Type B pancreatic cell (in vitro differentiated cells): ENCODE measurements around the gene CGB5. TPM values are rescaled to one million over a fixed set of nuclear protein-coding genes. Genes with fewer than 3 reads are reported as not detected.

Experiments
- DNase-seq: peaks from one replicate; pipeline ENCODE4 v3.0.0; 2021; ENCODE audit warnings: mixed read lengths; ENCODE audit not compliant: unreplicated experiment; ENCODE audit errors: extremely low spot score
- H3K27ac Mint-ChIP-seq: 2 replicates; pipeline ENCODE4 v1.8.0; 2021; ENCODE audit warnings: mild to moderate bottlenecking, mixed read lengths
- H3K27me3 Mint-ChIP-seq: 2 replicates; pipeline ENCODE4 v1.8.0; 2021; ENCODE audit warnings: mixed read lengths
- H3K36me3 Mint-ChIP-seq: 2 replicates; pipeline ENCODE4 v1.8.0; 2021; ENCODE audit warnings: mixed read lengths
- H3K4me1 Mint-ChIP-seq: one replicate; pipeline ENCODE4 v1.8.0; 2021; ENCODE audit warnings: mixed read lengths; ENCODE audit not compliant: unreplicated experiment
- H3K4me3 Mint-ChIP-seq: 2 replicates; pipeline ENCODE4 v1.8.0; 2021; ENCODE audit warnings: mild to moderate bottlenecking, mixed read lengths
- H3K9me3 Mint-ChIP-seq: 2 replicates; pipeline ENCODE4 v1.8.0; 2021; ENCODE audit warnings: mixed read lengths
- total RNA-seq: library from RNA; stranded (reverse); gene quantifications from 2 replicates; pipeline ENCODE4 v1.2.1, GENCODE V29; 2021; ENCODE audit warnings: low replicate concordance
- TF ChIP-seq, protein P1 (sequence below): fragments of 200-600 bp; sonication (generic); conservative IDR thresholded peaks from 2 replicates; pipeline ENCODE4 v1.5.0; 2021; ENCODE audit warnings: antibody characterized with exemption, mild to moderate bottlenecking

Gene CGB5
- total RNA-seq, 1 donor from 2014 or later: not detected

DNA sequence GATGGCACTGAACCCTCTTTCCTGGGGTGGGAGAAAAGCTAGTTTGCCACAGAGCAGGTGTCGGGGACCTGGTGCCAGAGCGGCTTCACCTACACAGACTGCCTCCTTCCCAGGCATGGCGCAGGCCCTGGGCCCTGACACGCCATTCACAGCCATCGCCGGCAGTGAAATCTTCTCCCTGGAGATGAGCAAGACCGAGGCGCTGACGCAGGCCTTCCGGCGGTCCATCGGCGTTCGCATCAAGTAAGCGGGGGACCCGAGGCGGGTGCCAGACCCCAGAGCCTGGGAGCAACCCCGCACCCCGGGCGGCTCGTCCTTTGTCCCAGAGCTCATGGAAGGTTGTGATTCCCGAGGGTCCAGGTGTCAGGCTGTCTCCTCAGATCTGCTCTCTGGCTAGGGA, 36.7 kb upstream of the CGB5 start:
- Mint-ChIP-seq H3K27me3 (no peaks in the 10 kb centered on the region), H3K4me1 (no peaks in the 10 kb centered on the region), H3K27ac (no peak overlapping the region), H3K4me3 (no peak overlapping the region), H3K9me3 (no peaks in the 10 kb centered on the region), H3K36me3 (peaks cover 3% of the 10 kb centered on the region)
- TF ChIP-seq, protein P1, sequence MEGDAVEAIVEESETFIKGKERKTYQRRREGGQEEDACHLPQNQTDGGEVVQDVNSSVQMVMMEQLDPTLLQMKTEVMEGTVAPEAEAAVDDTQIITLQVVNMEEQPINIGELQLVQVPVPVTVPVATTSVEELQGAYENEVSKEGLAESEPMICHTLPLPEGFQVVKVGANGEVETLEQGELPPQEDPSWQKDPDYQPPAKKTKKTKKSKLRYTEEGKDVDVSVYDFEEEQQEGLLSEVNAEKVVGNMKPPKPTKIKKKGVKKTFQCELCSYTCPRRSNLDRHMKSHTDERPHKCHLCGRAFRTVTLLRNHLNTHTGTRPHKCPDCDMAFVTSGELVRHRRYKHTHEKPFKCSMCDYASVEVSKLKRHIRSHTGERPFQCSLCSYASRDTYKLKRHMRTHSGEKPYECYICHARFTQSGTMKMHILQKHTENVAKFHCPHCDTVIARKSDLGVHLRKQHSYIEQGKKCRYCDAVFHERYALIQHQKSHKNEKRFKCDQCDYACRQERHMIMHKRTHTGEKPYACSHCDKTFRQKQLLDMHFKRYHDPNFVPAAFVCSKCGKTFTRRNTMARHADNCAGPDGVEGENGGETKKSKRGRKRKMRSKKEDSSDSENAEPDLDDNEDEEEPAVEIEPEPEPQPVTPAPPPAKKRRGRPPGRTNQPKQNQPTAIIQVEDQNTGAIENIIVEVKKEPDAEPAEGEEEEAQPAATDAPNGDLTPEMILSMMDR: no peak
- no peak for DNase-seq

DNA sequence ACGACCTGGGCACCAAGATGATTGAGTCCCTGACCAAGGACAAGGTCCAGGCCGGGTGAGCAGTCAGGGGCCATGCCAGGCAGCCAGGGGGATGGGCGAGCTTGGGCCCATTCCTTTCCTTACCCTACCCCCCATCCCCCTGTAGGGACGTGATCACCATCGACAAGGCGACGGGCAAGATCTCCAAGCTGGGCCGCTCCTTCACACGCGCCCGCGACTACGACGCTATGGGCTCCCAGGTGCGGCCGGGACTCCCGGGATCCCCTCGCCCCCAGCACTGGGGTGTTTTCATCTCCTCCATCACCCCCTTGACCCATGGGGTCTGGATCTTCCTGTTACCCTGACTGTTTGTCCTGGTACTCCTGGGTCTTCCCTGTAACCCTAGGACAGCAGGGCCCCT, 33.8 kb upstream of the CGB5 start:
- H3K4me1 Mint-ChIP-seq: no peaks in the 10 kb centered on the region
- peaks cover 8% of the 10 kb centered on the region for H3K36me3 Mint-ChIP-seq
- DNase-seq: no peak
- no peak overlapping the region for H3K4me3 Mint-ChIP-seq
- H3K27ac Mint-ChIP-seq: no peak overlapping the region
- H3K9me3 Mint-ChIP-seq: no peaks in the 10 kb centered on the region
- H3K27me3 Mint-ChIP-seq: no peaks in the 10 kb centered on the region
- TF ChIP-seq, protein P1: no peak

DNA sequence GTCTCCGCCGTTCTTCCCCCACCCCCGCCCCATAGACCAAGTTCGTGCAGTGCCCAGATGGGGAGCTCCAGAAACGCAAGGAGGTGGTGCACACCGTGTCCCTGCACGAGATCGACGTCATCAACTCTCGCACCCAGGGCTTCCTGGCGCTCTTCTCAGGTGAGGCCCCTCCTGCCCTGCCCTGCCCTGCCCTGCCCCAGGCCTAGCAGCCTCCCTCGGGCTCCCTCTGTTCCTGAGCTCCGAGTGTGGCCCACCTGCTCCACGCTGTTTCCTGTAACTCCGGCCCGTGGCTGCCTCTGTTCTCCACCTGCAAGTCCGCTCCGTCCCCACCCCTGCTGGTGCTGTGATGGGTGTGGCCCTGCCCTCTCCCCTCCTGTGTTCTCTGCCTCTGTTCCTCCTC, 33.2 kb upstream of the CGB5 start:
- DNase-seq: no peak
- H3K27me3 Mint-ChIP-seq: no peaks in the 10 kb centered on the region
- peaks cover 6% of the 10 kb centered on the region for H3K36me3 Mint-ChIP-seq
- TF ChIP-seq, protein P1: no peak
- H3K4me3 Mint-ChIP-seq: no peak overlapping the region
- no peaks in the 10 kb centered on the region for H3K9me3 Mint-ChIP-seq
- no peak overlapping the region for H3K27ac Mint-ChIP-seq
- no peaks in the 10 kb centered on the region for H3K4me1 Mint-ChIP-seq

DNA sequence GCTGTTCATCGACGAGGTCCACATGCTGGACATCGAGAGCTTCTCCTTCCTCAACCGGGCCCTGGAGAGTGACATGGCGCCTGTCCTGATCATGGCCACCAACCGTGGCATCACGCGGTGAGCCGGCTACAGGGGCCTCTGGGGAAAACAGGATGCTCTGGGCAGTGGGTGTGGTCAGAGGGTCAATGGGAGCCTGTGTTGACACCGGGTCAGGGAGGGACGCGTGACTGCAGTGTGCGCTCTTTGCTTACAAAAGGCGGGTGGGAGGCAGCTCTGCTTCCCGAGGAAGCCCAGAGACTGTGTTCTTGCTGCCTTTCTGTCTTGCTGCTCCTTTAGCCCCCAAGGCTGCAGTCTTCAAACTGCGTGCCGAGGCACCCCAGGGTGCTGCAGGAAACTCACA, 32.5 kb upstream of the CGB5 start:
- H3K9me3 Mint-ChIP-seq: no peaks in the 10 kb centered on the region
- H3K27me3 Mint-ChIP-seq: no peaks in the 10 kb centered on the region
- no peaks in the 10 kb centered on the region for H3K4me1 Mint-ChIP-seq
- no peak overlapping the region for H3K27ac Mint-ChIP-seq
- TF ChIP-seq, protein P1: no peak
- no peak overlapping the region for H3K4me3 Mint-ChIP-seq
- no peak for DNase-seq
- peaks cover 11% of the 10 kb centered on the region for H3K36me3 Mint-ChIP-seq

DNA sequence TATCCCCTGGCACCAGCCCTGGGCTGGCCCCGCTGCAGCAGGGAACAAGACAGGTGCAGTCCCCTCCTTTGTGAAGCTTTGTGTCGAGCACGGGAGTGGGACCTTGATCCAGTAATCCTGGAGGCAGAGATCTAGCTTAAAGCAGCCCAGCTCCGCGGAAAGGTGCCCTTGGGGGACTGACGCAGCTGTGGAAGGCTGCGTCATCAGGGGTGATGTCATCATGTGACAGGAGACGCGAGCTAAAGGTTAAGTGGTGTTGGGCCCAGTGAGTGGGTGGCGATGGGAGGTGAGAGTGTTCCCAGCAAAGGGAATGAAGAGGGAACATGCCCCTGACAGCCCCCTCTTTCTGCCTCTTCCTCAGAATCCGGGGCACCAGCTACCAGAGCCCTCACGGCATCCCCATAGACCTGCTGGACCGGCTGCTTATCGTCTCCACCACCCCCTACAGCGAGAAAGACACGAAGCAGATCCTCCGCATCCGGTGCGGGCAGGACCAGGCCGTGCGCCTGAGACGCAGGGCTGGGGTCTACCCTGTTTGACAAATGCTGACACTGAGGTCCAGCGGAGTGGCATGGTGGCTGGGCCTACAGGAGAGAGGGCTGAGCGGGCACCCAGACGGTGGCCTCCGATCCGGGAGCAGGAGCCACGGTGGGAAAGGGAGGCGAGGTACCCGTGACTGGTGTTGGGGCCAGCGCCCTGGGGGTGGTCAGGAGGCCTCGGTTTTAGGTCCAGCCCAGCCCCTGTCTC, 29.4 kb upstream of the CGB5 start:
- Mint-ChIP-seq H3K4me3 (no peak overlapping the region), H3K36me3 (peaks cover 11% of the 10 kb centered on the region), H3K27ac (no peak overlapping the region), H3K4me1 (no peaks in the 10 kb centered on the region), H3K9me3 (no peaks in the 10 kb centered on the region), H3K27me3 (peaks cover 15% of the 10 kb centered on the region)
- no peak for DNase-seq
- TF ChIP-seq, protein P1: no peak
